Peyer's patch (tissue), 4 donors: ENCODE data around the gene SLC44A3.

Experiments
- POLR2A ChIP-seq, 2 donors: fragments of 450-650 bp; IDR thresholded peaks; one replicate each; pipeline ENCODE4 v1.5.1; 2017; ENCODE audit warnings: antibody characterized with exemption in 2 of 2, mild to moderate bottlenecking in 2 of 2, moderate library complexity in 2 of 2
- TF ChIP-seq, protein P1 (sequence below), 6 experiments: fragments of 450-650 bp in 4 of 6; fragments of 200-600 bp in 2 of 6; sonication (generic) in 1 of 6; IDR thresholded peaks; one replicate each; pipeline ENCODE4 v1.5.1; 2017 to 2019; ENCODE audit warnings: antibody characterized with exemption in 6 of 6, mild to moderate bottlenecking in 3 of 6, moderate library complexity in 1 of 6

DNA sequence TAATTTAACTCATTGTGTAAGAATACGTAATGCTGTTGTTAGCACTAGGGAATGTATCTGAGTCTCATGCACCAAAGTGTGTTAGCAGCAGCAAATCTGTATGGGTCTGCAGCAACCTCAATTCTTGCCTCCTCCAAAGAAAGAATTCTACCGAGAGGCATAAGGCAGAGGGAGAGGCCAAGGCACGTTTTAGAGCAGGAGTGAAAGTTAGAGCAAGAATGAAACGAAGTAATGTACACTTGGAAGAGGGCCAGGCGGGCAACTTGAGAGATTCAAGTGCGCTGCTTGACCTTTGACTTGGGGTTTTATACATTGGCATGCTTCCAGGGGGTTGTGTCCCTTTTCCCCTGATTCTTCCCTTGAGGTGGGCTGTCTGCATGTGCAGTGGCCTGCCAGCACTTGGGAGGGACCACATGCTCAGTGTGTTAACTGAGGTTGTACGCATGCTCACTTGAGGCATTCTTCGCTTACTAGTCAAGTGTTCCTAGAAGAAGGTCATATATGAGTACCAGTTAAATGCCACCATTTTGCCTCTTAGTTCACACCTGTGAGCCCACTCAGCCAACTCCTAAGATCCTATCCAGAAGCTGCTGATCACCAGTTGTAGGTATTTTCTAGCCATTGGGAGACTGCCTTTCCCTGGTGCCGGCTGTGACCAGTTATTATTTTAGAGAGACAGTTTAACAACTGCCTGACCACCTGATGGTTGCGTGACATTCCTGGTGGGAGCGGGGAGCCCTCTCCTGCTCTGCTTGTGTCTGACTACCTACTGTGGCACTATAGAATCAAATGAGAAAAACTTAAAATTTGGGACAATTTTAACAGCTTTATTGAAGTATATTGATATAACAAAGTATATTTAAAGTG lies 109.4 kb downstream of the SLC44A3 start:
- no peak for TF ChIP-seq POLR2A (IDR thresholded peaks at IDR 0.05)
- TF ChIP-seq, protein P1, sequence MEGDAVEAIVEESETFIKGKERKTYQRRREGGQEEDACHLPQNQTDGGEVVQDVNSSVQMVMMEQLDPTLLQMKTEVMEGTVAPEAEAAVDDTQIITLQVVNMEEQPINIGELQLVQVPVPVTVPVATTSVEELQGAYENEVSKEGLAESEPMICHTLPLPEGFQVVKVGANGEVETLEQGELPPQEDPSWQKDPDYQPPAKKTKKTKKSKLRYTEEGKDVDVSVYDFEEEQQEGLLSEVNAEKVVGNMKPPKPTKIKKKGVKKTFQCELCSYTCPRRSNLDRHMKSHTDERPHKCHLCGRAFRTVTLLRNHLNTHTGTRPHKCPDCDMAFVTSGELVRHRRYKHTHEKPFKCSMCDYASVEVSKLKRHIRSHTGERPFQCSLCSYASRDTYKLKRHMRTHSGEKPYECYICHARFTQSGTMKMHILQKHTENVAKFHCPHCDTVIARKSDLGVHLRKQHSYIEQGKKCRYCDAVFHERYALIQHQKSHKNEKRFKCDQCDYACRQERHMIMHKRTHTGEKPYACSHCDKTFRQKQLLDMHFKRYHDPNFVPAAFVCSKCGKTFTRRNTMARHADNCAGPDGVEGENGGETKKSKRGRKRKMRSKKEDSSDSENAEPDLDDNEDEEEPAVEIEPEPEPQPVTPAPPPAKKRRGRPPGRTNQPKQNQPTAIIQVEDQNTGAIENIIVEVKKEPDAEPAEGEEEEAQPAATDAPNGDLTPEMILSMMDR (IDR thresholded peaks at IDR 0.05), result no peak
